GM19455 (cell line): ENCODE data around the gene OMD.
"Not testable (repeated sequence)": the region's sequence is repeated elsewhere in the genome, so short reads cannot be mapped to it uniquely, and the experiment has no call there.

Source experiments
- ATAC-seq: cut with Tn5 transposase; IDR thresholded peaks from one replicate; pipeline ENCODE4 v1.9.1; 2021; ENCODE audit not compliant: unreplicated experiment

The OMD gene

DNA sequence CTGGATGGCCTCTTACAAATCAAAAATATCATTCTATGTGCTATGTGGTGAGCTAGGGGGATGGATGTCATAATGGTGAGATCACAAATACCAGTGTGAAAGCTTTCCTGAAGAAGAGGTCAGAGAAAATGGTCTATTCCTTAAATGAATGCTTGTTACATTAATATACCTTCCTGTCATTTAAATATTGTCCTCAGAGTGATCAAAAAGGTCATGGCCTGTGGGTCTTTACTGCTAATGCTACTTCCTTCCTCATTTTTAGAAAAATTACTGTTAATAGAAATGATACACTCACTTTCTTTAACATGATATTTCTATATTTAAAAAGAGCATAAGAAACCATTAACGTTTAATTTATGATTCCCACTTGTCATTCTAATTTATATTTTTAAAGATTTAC is 9.7 kb downstream of the OMD start:
- no peak for ATAC-seq

DNA sequence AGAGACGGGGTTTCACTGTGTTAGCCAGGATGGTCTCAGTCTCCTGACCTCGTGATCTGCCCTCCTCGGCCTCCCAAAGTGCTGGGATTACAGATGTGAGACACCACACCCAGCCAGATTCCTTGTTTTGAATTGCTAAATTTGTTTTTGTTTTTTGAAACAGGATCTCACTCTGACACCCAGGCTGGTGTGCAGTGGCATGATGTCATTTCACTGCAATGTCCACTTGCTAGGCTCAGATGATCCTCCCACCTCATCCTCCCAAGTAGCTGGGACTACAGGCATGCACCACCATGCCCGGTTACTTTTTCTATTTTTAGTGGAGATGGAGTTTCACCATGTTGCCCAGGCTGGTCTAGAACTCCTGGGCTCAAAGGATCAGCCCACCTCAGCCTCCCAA is 13.1 kb downstream of the OMD start:
- ATAC-seq = not testable (repeated sequence)

DNA sequence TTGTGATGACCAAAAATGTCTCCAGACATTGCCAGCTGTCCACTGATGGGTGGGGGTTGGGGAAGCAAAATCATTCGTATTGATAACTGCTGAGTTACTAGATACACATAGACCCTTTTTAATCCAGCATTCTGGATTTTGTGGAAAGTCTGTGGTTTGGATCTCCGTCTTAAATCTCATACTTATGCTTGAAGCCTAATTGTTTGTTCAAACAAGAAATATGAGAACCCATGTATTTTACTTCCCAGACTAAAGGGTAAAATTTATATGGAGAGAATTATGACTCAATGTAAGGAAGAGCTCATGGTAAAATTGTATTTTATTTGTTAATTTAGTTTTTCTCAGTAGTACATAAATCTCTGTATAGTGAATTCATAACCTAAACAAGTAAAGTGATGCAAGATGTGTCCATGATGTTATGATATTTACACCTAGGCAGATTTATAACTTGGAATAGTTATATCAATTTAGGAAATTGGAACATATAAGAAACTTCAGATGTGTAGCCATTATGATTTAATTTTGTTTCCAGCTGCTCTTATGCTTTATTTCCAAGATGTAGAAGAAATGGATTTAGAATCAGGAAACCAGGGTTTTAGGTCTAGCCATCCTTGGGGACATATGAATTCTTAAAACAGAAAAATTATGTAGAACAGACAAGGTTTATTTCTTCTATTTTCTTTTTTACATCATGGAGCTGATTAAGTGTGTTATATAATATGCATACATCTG is 15.4 kb downstream of the OMD start:
- ATAC-seq = no peak

DNA sequence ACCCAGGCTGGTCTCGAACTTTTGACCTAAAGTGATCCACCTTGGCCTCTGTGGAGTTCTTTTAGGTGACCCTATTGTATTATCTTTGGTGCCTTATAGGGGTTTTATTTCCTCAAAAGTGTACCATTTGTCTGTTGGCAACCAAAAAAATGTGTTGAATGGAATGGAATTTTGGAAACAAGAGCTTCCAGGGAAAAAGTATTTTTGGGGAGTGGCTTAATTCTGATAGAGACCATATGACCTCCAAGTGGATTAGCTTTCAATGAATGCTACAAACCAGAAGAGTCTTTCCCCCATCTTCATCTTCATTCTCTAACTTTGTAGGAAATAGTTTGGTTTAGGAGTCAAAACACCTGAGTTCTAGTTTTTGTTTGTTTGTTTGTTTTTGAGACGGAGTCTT is 16.5 kb downstream of the OMD start:
- ATAC-seq = no peak

DNA sequence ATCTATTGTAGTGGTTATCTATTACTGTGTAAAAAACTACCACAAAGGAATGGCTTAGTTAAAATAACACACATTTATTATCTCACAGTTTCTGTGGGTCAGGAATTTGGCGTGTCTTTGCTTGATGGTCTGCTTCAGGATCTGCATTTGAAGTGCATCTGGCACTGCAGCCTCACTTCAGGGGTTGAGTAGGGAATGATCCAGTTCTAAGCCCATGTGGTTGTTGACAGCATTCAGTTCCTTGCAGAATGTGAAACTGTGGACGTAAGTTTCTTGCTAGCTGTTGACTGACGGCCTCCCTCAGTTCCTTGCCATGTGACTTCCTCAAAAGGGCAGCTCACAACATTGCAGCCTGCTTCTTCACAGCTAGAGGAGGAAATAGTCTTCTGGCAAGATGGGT is 17.8 kb downstream of the OMD start:
- ATAC-seq = no peak

DNA sequence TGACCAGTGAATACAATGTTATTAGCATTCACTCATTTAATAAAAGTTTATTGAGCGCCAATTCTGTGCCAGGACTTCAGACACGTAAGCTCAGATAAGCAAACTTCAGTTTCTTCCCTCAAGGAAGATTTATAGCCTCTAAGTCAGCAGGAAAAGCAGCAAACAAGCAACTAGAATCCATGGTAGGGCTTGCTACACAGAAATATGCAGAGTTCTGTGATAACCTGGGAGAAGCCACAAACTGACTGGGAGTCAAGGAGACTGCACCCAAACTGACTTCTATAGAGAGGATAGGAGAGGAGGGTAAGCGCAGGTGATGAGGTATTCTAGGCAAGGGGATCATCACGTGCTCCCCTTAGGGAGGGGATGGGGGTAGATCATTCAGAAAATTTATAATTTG is 18.5 kb downstream of the OMD start:
- ATAC-seq = no peak

DNA sequence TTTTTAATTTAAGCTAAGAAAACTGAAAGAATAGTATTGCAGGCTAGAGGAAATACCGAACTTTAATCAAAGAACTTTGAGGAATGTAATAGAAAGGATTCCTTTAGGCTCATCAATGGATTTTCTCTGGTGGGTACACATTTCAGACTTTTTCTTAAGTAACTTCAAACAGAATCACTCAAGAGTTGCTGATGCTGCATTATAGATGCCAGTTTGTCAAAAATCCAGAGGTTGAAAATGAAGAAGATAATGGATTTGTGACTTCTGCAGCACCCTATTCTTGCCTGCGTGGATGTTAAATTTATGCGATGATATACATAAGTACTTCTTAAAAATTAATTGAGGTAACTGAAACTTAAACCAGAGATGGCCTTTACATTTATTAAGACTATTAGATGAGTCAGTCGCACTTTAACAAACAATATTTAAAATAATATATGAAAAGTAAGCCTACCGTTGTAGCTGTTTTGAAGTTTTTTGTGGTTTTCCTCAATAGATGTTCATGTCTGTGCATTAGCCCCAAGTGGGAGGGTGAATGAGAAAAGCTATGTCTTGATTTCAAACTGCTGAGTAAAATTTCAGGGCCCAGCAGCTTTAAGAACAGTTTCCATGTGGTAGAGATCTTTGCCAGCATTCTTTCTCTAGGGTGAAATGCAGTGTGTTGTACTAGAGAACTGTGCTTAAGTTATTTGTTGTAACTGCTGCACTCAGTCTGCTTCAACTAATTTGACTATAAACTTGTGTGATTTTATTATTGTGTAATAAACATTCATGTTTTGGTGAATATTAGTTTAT is 20.0 kb downstream of the OMD start, which contains the start of gene OGN:
Gene OGN, minus strand, starts transcription at position 537 of the 795 bp plus-strand sequence. CDS start 1,171 bp downstream, outside the sequence.
- no peak for ATAC-seq

DNA sequence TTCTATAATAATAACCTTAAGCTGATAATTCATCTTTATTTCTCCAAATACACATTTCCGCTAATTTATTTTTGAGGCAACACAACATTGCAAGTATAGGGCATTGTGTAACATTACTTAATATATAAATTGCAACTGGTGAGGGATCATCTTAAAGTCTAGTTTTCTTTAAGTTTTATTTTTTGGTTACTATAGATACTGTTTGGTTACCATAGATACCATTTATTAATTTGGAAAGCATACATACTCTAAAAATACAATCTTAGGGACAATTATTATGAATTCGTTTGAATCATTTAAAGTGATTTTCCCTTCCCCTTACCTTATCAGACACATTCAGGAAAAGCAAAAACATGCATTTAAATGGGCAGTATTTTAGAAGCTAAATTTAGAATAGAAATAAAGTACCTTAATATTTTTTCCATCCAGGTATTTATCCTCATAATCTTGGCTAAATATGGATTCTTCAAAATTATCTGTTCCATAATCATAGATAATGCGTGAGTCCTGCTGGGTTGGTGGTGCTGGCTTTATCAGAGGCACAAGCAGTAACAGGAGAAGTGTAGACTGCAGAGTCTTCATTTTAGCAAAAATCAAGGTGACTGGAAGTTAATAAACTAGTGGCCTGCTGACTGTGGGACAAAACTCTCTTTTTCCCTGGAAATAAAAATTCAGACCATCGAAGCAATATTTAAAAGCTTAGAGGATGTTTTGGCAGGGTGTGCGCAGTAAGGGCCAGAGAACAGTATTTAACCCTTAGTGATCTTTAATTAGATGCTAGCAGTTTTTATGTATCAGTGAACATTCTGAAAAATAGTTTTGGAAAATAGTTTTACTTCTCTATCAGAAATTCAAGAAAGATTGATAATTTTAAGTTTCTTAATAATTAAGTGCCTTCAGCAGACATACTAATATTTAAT is 21.2 kb downstream of the OMD start:
- no peak for ATAC-seq

DNA sequence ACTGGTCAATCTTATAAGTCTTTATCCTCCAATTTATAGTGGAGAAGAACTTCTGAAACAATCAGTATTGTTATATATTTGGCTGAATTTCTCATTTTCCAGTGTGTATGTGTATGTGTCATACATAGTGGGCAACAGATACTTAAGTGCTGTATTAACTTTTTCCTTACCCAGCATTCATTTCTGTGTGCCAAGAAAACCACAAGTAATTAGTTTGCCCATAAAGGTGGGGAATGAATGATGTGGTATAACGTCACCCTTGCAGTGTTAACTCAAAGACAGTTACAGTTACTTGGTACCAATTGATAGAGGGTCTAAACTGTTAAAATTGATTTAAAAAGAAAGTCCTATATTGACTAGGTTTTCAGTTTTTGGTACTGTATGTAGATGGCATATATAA is 21.9 kb downstream of the OMD start:
- ATAC-seq = no peak

DNA sequence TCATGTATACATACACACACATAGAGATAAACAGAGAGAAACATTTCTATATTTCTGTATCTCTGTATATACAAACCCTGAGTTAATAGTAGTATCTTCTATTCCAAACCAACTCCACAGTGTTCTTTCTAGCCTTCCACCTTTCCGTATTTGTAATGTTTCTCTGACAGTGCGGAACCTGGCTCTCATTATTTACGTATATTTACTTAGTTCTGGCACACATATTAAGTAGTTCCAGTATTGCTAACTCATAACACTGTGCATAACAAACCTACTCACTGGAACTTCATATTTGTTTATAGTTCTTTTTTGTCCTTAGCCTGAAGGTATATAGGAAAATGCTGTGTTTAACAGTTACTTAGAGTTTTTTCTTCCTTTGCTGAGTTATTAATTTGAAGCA is 26.4 kb downstream of the OMD start:
- no peak for ATAC-seq

DNA sequence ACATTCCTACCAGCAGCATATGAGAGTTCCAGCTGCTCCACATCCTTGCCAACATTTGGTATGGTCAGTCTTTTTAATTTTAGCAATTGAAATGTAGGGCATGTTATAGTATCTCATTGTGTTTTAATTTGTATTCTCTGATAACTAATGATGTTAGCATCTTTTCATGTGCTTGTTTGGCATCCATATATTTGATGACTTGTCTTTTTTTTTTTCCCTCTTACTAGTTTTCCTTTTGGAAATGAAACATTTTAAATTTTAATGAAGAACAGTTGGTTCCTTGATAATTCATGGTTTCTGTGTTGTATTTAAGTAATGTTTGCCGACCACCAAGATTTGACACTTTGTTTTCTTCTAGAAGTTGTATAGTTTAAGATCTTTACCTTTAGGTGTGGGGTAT is 28.7 kb downstream of the OMD start:
- no peak for ATAC-seq

DNA sequence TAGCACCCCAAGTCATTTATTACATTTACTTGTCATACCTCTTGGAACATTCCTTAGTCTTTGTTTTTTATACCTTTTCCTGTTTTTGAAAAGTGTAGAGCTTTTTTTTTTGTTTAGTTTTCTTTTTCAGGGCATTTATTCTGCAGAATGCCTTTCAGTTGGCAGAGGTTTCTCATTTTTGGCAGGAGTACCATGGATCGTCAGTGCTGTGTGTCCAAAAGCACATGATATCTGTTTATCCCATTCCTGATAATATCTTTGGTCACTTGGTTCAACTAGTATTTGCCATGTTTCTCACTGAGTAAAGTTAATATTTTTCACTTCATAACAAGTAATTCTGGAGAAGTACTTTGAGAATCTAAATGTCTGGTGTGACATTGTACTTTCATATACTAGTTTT is 30.6 kb downstream of the OMD start:
- ATAC-seq = no peak

DNA sequence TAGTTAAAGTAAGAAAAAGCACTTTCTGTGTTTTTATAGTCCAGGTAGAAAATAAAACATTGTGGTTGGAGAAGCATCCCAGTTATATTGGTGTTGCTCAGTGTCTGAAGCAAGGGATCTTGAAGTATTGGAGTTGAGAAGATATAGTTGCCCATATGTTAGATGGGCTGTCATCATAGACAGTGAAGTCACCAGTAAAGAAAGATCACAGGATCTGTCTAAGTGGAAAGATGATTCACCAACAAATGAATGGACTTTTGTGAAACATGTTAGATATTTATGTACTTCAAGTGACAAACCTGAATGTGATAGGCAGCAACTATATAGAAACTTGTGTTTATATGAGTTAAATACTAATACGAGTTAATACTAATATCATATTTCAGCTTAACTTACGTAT is 31.6 kb downstream of the OMD start:
- no peak for ATAC-seq

DNA sequence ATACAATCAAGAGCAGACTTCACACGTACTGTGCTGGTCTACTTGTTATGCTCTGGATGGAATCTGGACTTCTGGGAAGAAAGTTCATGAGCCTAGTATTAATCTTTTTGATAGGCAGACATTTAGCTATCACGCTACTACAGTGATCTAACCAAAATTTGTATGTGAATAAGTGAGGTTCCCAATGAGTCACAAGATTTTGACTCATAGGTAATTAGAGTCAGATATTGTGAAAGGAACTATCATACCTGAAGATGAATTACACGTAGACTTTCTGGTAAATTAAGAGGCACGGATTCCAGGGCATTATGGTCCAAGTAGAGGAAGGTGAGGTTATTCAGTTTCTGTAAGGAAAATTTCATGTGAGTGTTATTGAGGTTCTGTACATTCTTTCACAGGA is 38.3 kb downstream of the OMD start:
- ATAC-seq = no peak

DNA sequence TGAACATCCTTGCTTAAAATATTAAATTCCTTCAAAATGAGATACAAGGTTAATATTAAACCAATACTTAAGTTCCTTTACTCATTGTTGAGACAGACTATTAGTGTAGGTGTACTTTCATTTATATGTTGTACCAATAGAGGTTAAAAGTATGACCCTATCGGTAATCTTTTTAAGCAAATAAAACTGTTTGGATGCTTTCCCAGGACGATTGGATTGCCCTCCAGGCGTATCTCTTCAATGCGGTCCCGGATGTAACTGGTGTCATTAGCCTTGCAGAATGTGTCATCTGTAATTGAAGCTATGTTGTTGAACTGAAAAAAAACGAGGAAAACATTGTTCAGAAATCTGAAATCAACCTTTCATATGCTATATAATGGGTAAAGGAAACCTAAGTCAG is 38.8 kb downstream of the OMD start:
- no peak for ATAC-seq

DNA sequence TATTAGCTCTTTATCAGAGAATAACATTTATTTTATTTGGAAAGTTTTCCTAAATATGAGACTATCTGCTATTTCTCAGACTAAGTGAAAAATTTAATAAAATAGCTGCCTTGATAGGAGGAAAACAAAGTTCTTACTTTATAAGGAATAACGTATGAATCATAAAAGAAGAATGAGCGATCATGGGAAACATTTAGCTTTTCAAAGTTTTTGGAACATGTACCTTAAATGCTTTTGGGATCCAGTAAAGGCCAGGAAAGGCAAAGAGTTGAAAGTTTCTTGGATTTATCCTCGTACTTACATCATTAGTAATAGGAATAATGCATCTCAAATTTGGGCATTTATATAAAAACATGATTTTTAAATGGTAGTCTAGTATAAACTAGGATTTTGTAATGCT is 39.3 kb downstream of the OMD start:
- no peak for ATAC-seq

DNA sequence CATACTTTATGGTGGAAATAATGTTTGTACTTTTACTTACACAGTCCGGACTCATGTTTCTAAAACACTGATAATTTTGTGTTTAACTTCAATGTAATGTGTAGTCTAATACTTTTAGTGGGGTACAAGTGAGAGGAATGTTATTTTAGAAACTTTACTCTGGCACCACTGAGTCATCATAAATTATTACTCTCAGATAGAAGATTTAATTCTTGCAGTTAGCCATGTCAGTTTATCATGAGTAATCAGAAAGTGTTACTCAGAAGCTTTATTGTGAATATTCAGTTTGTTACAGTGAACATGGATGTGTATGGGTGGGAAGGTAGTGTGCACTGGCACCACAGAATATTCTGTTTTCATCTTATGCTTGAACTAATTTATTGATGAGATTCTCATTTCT is 39.9 kb downstream of the OMD start:
- ATAC-seq = no peak

DNA sequence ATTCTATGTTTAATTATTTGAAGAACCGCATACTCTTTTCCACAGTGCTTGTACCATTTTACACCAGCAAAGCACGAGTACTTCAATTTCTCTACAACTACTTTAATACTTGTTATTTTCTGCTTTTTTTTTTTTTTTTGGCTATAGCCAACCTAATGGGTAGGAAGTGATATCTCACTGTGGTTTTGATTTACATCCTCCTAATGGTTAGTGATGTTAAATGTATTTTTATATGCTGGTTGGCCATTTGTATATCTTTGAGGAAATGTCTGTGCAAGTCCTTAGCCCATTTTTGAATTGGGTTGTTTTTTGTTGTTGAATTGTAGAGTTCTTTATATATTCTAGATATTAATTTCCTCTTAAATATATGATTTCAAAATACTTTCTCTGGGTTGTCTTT is 42.5 kb downstream of the OMD start:
- no peak for ATAC-seq

DNA sequence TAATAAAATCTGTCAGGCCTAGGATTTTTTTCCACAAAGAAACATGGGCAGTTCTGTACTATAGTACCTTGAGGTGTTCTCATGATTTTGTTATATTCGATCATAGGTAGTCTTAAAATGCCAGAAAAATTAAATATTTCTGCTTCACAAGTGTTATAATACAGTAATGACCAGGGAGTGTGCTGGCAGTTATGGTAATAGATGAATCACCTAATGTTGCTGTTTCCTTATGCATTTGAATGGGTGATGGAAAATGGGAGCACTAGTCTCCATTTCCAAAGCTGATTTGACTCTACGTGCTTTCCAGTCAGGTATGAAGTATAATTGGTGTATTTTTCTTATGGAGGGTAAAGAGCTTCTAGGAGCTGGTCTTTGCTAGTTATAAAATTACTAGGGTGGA is 43.7 kb downstream of the OMD start:
- no peak for ATAC-seq

DNA sequence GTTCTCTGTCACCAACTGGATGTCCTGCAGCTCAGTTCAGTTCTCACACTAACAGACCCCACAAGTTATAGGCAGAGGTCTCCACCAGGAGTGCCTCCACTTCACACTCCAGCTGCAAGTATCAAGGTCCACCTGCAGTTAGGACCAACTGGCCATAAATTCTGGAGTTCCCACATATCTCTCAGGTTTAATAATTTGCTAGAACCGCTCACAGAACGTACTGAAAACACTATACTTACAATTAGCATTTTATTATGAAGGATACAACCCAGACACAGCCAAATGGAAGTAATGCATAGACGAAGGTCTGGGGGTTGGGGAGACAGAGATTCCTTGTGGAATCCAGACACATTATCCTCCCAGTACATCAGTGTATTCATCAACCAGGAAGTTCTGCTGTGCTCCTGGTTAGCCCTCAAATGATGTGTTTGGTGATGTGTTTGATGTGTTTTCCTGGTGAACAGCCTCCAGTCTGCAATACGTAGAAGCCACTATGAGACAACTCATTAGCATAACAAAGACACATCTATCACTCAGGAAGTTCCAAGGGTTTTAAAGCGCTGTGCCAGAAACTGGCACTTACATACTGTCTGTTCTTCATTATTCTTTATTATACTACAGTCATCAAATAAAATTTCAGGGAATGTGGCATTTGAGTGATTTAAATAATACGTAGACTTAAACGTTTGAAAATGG is 45.3 kb downstream of the OMD start:
- no peak for ATAC-seq

DNA sequence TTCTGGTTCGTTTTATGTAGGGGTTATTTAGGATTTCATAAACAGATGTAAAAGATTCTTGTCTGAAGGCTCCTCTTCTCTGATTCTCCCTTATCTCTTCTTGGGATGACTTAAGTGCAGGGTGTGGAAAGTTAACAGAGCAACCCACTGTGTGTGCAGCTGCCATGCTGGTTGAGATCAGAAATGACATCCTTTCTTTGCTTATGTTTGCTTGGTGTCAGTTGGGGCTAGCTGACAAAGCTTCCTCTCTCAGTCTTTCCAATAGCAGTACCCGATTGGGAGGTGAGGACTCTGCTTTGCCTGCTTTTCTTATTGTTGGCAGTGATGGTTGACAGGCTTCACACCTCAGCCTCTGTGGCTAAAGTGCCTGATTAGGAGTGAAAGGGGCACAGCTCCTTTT is 46.4 kb downstream of the OMD start:
- ATAC-seq = no peak
